HCT116 (cell line): Measurements from ENCODE around the gene ADRA1B. TPM values are rescaled to one million over a fixed set of nuclear protein-coding genes. Genes with fewer than 3 reads are reported as not detected.

Source experiments
- ATAC-seq: fragments of 200-7000 bp; cut with Tn5 transposase; 2 replicates; pipeline ENCODE4 v1.9.1; 2020; ENCODE audit warnings: mild to moderate bottlenecking, moderate library complexity
- BruUV-seq: library from RNA; stranded (reverse); fragments of 400-500 nt; replicated peaks from 2 replicates; lab custom pipeline; 2021; lab: Mats Ljungman, UMichigan
- CTCF ChIA-PET: fragments of 300-600 bp; sonication (Branson Sonifier 250); formaldehyde crosslinking; loops from one replicate; lab custom pipeline; 2021; ENCODE audit warnings: antibody characterized with exemption; lab: Charles Lee
- POLR2A ChIA-PET: fragments of 300-600, 350-600 bp; sonication (Branson Sonifier 250); formaldehyde crosslinking; loops from one replicate; lab custom pipeline; 2021; ENCODE audit warnings: antibody characterized with exemption; lab: Charles Lee
- RAD21 ChIA-PET, 2 experiments: fragments of 300-600 bp; sonication (Branson Sonifier 250); formaldehyde crosslinking; loops; one replicate each; lab custom pipeline; 2023; ENCODE audit warnings: low total read pairs in 2 of 2; ENCODE audit not compliant: uncharacterized antibody in 2 of 2, unreplicated experiment in 2 of 2, low non-redundant PET in 1 of 2; lab: Charles Lee
- DNase-seq: peaks from one replicate; pipeline ENCODE4 v3.0.0-alpha.2; 2010; ENCODE audit warnings: low read depth, low spot score
- H2AFZ ChIP-seq: fragments of 200-600 bp; shearing (Covaris generic), sonication (generic); 2 replicates; pipeline ENCODE4 v1.6.1; 2017; ENCODE audit warnings: low read depth, mixed run types, mixed read lengths, antibody characterized with exemption, low read length; ENCODE audit not compliant: poor library complexity, severe bottlenecking
- H3K27ac ChIP-seq: 2 replicates; pipeline ENCODE4 v1.5.1; 2012; ENCODE audit warnings: low read depth, low read length
- H3K27me3 ChIP-seq: fragments of 200-600 bp; sonication (generic); 2 replicates; pipeline ENCODE4 v1.6.1; 2016; ENCODE audit warnings: mixed run types, low read length, mixed read lengths; ENCODE audit not compliant: insufficient read depth
- H3K36me3 ChIP-seq, 2 experiments: fragments of 200-500 bp in 1 of 2; fragments of 200-600 bp in 1 of 2; sonication (Bioruptor generic) in 1 of 2; sonication (generic) in 1 of 2; 2 replicates each; pipeline versions ENCODE4 v1.5.1 to v1.6.1; 2014 to 2016; ENCODE audit warnings: low read length in 2 of 2, inconsistent platforms in 1 of 2, mixed read lengths in 1 of 2, mixed run types in 1 of 2; ENCODE audit not compliant: insufficient read depth in 2 of 2, control insufficient read depth in 1 of 2
- H3K4me1 ChIP-seq, 2 experiments: fragments of 200-600 bp in 1 of 2; sonication (generic) in 1 of 2; 2 replicates each; pipeline versions ENCODE4 v1.5.1 to v1.6.1; 2012 to 2017; ENCODE audit warnings: low read length in 2 of 2, inconsistent platforms in 1 of 2, mild to moderate bottlenecking in 1 of 2, mixed read lengths in 1 of 2, mixed run types in 1 of 2, moderate library complexity in 1 of 2; ENCODE audit not compliant: insufficient read depth in 2 of 2, control insufficient read depth in 1 of 2
- H3K4me2 ChIP-seq: fragments of 200-600 bp; sonication (generic); 2 replicates; pipeline ENCODE4 v1.6.1; 2017; ENCODE audit warnings: mixed run types, low read length, mixed read lengths
- H3K4me3 ChIP-seq, 2 experiments: fragments of 200-600 bp in 1 of 2; sonication (generic) in 1 of 2; replicated peaks in 1 of 2; 2 replicates each; pipeline ENCODE4 v1.5.1; 2011 to 2016; ENCODE audit warnings: low read length in 2 of 2, control low read depth in 1 of 2, low read depth in 1 of 2, mild to moderate bottlenecking in 1 of 2, mixed read lengths in 1 of 2, mixed run types in 1 of 2
- H3K79me2 ChIP-seq: fragments of 200-600 bp; sonication (generic); 2 replicates; pipeline ENCODE4 v1.6.1; 2017; ENCODE audit warnings: mild to moderate bottlenecking, mixed run types, low read length, moderate library complexity, mixed read lengths; ENCODE audit not compliant: insufficient read depth
- H3K9ac ChIP-seq: fragments of 200-600 bp; sonication (generic); 2 replicates; pipeline ENCODE4 v1.6.1; 2016; ENCODE audit warnings: low read length, mixed read lengths
- H3K9me2 ChIP-seq: fragments of 200-600 bp; sonication (generic), shearing (Covaris generic); 2 replicates; pipeline ENCODE4 v1.6.1; 2017; ENCODE audit warnings: mixed run types, mild to moderate bottlenecking, moderate library complexity; ENCODE audit not compliant: insufficient read depth
- H3K9me3 ChIP-seq, 2 experiments: fragments of 200-500 bp in 1 of 2; fragments of 200-600 bp in 1 of 2; sonication (Bioruptor generic) in 1 of 2; sonication (generic) in 1 of 2; 2 replicates each; pipeline ENCODE4 v1.6.1; 2014 to 2017; ENCODE audit warnings: low read length in 2 of 2, mixed read lengths in 2 of 2, inconsistent platforms in 1 of 2, low read depth in 1 of 2, mild to moderate bottlenecking in 1 of 2, mixed run types in 1 of 2, moderate library complexity in 1 of 2; ENCODE audit not compliant: control insufficient read depth in 1 of 2, insufficient read depth in 1 of 2
- H4K20me1 ChIP-seq: fragments of 200-600 bp; sonication (generic), shearing (Covaris generic); 2 replicates; pipeline ENCODE4 v1.6.1; 2017; ENCODE audit warnings: mixed run types, mild to moderate bottlenecking, moderate library complexity; ENCODE audit not compliant: insufficient read depth
- CBX3 ChIP-seq: IDR thresholded peaks from 2 replicates; pipeline ENCODE4 v1.6.1; 2012; ENCODE audit warnings: low read depth
- EGR1 ChIP-seq: IDR thresholded peaks from 2 replicates; pipeline ENCODE4 v1.6.1; 2012; ENCODE audit warnings: low read depth
- ELF1 ChIP-seq: IDR thresholded peaks from 2 replicates; pipeline ENCODE4 v1.6.1; 2012; ENCODE audit warnings: low read depth, borderline replicate concordance
- EZH2 ChIP-seq: fragments of 200-600 bp; sonication (generic); IDR thresholded peaks from 2 replicates; pipeline ENCODE4 v1.6.1; 2017; ENCODE audit warnings: antibody characterized with exemption, mixed run types
- RAD21 ChIP-seq: IDR thresholded peaks from 2 replicates; pipeline ENCODE4 v1.6.1; 2012; ENCODE audit warnings: low read depth, mild to moderate bottlenecking
- SP1 ChIP-seq: IDR thresholded peaks from 2 replicates; pipeline ENCODE4 v1.6.1; 2012; ENCODE audit warnings: low read depth
- YY1 ChIP-seq: IDR thresholded peaks from 2 replicates; pipeline ENCODE4 v1.6.1; 2011; ENCODE audit warnings: low read length, low read depth, moderate library complexity, mild to moderate bottlenecking; ENCODE audit not compliant: insufficient replicate concordance; ENCODE audit errors: extremely low read depth
- intact Hi-C: fragments of 100-400 bp; cut with micrococcal nuclease; formaldehyde crosslinking; loops from 2 replicates; pipeline ENCODE4 v1.10.0; 2022
- total RNA-seq: library from RNA; stranded (reverse); gene quantifications from one replicate; pipeline ENCODE4 v1.2.1, GENCODE V29; 2021; ENCODE audit not compliant: unreplicated experiment
- TF ChIP-seq, protein P1 (sequence below), 3 experiments: fragments of 200-600 bp in 1 of 3; sonication (generic) in 1 of 3; IDR thresholded peaks in 2 of 3; conservative IDR thresholded peaks in 1 of 3; 2 replicates each; pipeline ENCODE4 v1.5.1; 2012 to 2017; ENCODE audit warnings: low read depth in 2 of 3, low read length in 2 of 3, antibody characterized with exemption in 1 of 3, borderline replicate concordance in 1 of 3, control low read depth in 1 of 3, mild to moderate bottlenecking in 1 of 3, mixed read lengths in 1 of 3, mixed run types in 1 of 3, moderate library complexity in 1 of 3; ENCODE audit not compliant: insufficient read depth in 1 of 3
- TF ChIP-seq, protein P2 (sequence below): IDR thresholded peaks from 2 replicates; pipeline ENCODE4 v1.6.1; 2011; ENCODE audit warnings: mild to moderate bottlenecking, low read length, moderate library complexity; ENCODE audit not compliant: insufficient replicate concordance; ENCODE audit errors: extremely low read depth

ADRA1B gene
- total RNA-seq, 1 experiment from 2014 or later: not detected

DNA sequence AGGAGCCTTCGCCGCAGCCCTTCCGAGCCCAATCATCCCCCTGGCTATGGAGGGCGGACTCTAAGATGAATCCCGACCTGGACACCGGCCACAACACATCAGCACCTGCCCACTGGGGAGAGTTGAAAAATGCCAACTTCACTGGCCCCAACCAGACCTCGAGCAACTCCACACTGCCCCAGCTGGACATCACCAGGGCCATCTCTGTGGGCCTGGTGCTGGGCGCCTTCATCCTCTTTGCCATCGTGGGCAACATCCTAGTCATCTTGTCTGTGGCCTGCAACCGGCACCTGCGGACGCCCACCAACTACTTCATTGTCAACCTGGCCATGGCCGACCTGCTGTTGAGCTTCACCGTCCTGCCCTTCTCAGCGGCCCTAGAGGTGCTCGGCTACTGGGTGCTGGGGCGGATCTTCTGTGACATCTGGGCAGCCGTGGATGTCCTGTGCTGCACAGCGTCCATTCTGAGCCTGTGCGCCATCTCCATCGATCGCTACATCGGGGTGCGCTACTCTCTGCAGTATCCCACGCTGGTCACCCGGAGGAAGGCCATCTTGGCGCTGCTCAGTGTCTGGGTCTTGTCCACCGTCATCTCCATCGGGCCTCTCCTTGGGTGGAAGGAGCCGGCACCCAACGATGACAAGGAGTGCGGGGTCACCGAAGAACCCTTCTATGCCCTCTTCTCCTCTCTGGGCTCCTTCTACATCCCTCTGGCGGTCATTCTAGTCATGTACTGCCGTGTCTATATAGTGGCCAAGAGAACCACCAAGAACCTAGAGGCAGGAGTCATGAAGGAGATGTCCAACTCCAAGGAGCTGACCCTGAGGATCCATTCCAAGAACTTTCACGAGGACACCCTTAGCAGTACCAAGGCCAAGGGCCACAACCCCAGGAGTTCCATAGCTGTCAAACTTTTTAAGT, 819 bp downstream of the ADRA1B start:
- DNase-seq: no peak
- POLR2A ChIA-PET: no interaction called here
- no peaks in the 10 kb centered on the region for H3K9me3 ChIP-seq
- no peak overlapping the region for H2AFZ ChIP-seq
- BruUV-seq: no TSS peak
- H4K20me1 ChIP-seq: no peaks in the 10 kb centered on the region
- CTCF ChIA-PET: interaction anchor here (1.1 kb wide), 1 partner anchor 11 kb away, joined by 3 read pairs; no protein-coding TSS in a partner anchor
- H3K4me1 ChIP-seq: peaks cover 12 to 20% of the 10 kb centered on the region in 2 experiments
- TF ChIP-seq, protein P1, sequence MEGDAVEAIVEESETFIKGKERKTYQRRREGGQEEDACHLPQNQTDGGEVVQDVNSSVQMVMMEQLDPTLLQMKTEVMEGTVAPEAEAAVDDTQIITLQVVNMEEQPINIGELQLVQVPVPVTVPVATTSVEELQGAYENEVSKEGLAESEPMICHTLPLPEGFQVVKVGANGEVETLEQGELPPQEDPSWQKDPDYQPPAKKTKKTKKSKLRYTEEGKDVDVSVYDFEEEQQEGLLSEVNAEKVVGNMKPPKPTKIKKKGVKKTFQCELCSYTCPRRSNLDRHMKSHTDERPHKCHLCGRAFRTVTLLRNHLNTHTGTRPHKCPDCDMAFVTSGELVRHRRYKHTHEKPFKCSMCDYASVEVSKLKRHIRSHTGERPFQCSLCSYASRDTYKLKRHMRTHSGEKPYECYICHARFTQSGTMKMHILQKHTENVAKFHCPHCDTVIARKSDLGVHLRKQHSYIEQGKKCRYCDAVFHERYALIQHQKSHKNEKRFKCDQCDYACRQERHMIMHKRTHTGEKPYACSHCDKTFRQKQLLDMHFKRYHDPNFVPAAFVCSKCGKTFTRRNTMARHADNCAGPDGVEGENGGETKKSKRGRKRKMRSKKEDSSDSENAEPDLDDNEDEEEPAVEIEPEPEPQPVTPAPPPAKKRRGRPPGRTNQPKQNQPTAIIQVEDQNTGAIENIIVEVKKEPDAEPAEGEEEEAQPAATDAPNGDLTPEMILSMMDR (IDR thresholded peaks at IDR 0.05 in 2 of 3, conservative IDR thresholded peaks at IDR 0.05 in 1 of 3; ENCODE audit: borderline replicate concordance in 1 of 3, insufficient read depth in 1 of 3, low read depth in 2 of 3, low read length in 2 of 3): 0 out of 6 replicates have a peak, but pooled peaks of 1 of the 3 experiments have one; percentile 9
- no peak for TF ChIP-seq CBX3
- no peaks in the 10 kb centered on the region for H3K9me2 ChIP-seq
- no peak overlapping the region for H3K4me2 ChIP-seq
- no peak for ATAC-seq
- no peaks in the 10 kb centered on the region for H3K79me2 ChIP-seq
- no peak overlapping the region for H3K9ac ChIP-seq
- RAD21 ChIA-PET: no interaction called here
- intact Hi-C loops: loop anchor here (1.0 to 10.0 kb wide), 4 partner anchors 401 to 632 kb away; partner anchors contain the start of gene IL12B
- H3K4me3 ChIP-seq: no peak overlapping the region
- no peak overlapping the region for H3K27ac ChIP-seq
- no peaks in the 10 kb centered on the region for H3K36me3 ChIP-seq
- H3K27me3 ChIP-seq: peaks cover 16% of the 10 kb centered on the region; the same call in 1 of the 2 replicates

DNA sequence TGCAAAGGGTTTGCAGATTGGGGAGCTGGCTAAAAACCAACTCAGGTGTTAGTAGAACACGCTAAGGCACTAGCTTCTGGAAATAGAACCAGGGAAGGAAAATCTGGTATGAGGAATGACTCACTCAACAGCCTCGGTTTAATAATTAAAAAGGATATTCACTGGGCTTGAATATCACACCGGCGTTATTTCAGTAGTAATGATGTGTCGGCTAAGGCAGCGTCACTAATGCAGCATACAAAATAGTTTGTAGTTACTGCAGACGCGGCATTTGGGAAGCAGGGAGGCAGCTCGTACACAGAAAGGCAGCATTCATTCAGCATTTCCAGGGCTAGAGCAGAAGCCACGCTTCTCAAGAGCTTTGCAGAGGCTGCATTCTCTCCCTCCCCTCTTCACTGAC, 1.7 kb downstream of the ADRA1B start:
- H4K20me1 ChIP-seq: no peaks in the 10 kb centered on the region
- DNase-seq (no peak), ATAC-seq (no peak)
- no peaks in the 10 kb centered on the region for H3K9me2 ChIP-seq
- ChIA-PET CTCF (interaction anchor here (1.1 kb wide), 1 partner anchor 10 kb away, joined by 3 read pairs; no protein-coding TSS in a partner anchor), RAD21 (no interaction called here), POLR2A (no interaction called here)
- intact Hi-C loops: loop anchor here (2.0 to 10.0 kb wide), 3 partner anchors 473 to 633 kb away; partner anchors contain the start of gene IL12B
- no peak overlapping the region for H3K9ac ChIP-seq
- peaks cover 5 to 11% of the 10 kb centered on the region in 2 experiments; a peak in 3 of 4 replicates for H3K4me1 ChIP-seq
- H3K36me3 ChIP-seq: no peaks in the 10 kb centered on the region
- no peak overlapping the region for H2AFZ ChIP-seq
- H3K27me3 ChIP-seq: peaks cover 16% of the 10 kb centered on the region; the same call in 1 of the 2 replicates
- no peaks in the 10 kb centered on the region for H3K9me3 ChIP-seq
- no peaks in the 10 kb centered on the region for H3K79me2 ChIP-seq
- no TSS peak for BruUV-seq
- H3K4me2 ChIP-seq: no peak overlapping the region
- H3K4me3 ChIP-seq: no peak overlapping the region
- H3K27ac ChIP-seq: no peak overlapping the region
- TF ChIP-seq YY1: no peak
- TF ChIP-seq EGR1: no peak
- TF ChIP-seq, protein P2, sequence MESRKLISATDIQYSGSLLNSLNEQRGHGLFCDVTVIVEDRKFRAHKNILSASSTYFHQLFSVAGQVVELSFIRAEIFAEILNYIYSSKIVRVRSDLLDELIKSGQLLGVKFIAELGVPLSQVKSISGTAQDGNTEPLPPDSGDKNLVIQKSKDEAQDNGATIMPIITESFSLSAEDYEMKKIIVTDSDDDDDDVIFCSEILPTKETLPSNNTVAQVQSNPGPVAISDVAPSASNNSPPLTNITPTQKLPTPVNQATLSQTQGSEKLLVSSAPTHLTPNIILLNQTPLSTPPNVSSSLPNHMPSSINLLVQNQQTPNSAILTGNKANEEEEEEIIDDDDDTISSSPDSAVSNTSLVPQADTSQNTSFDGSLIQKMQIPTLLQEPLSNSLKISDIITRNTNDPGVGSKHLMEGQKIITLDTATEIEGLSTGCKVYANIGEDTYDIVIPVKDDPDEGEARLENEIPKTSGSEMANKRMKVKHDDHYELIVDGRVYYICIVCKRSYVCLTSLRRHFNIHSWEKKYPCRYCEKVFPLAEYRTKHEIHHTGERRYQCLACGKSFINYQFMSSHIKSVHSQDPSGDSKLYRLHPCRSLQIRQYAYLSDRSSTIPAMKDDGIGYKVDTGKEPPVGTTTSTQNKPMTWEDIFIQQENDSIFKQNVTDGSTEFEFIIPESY: no peak
- no peak for TF ChIP-seq RAD21
- TF ChIP-seq ELF1: no peak
- TF ChIP-seq, protein P1 (IDR thresholded peaks at IDR 0.05 in 2 of 3, conservative IDR thresholded peaks at IDR 0.05 in 1 of 3; ENCODE audit: borderline replicate concordance in 1 of 3, insufficient read depth in 1 of 3, low read depth in 2 of 3, low read length in 2 of 3): no peak
- TF ChIP-seq EZH2: no peak
- TF ChIP-seq SP1: no peak
